Transverse colon (tissue), 4 donors: ENCODE measurements around the gene HSPG2.
"Not testable (repeated sequence)": the region's sequence is repeated elsewhere in the genome, so short reads cannot be mapped to it uniquely, and the experiment has no call there.

ENCODE experiments used
- POLR2A ChIP-seq: fragments of 450-650 bp; IDR thresholded peaks from one replicate; pipeline ENCODE4 v1.6.1; 2016; ENCODE audit warnings: antibody characterized with exemption, mild to moderate bottlenecking, moderate library complexity
- POLR2AphosphoS5 ChIP-seq, 3 donors: sonication (generic); formaldehyde crosslinking; IDR thresholded peaks; one replicate each; pipeline ENCODE4 v1.6.1; 2016; ENCODE audit warnings: antibody characterized with exemption in 3 of 3
- TF ChIP-seq, protein P1 (sequence below), 5 experiments: fragments of 200-600 bp in 3 of 5; fragments of 450-650 bp in 2 of 5; sonication (generic) in 3 of 5; IDR thresholded peaks; 1 replicate in 2 of 5; 2 replicates in 3 of 5; pipeline ENCODE4 v1.5.1; 2016 to 2017; ENCODE audit warnings: antibody characterized with exemption in 5 of 5, inconsistent platforms in 3 of 5, mild to moderate bottlenecking in 2 of 5, moderate library complexity in 1 of 5

DNA sequence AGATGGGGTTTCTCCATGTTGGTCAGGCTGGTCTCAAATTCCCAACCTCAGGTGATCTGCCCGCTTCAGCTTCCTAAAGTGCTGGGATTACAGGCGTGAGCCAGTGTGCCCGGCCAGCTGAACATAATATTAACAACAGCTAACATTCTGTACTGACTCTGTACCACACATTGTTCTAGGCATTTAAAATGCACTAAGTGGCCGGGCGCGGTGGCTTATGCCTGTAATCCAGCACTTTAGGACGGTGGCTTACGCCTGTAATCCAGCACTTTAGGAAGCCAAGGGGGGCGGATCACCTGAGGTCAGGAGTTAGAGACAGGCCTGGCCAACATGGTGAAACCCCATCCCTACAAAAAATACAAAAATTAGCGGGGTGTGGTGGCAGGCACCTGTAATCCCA, 110.4 kb downstream of the HSPG2 start:
- TF ChIP-seq POLR2AphosphoS5 (IDR thresholded peaks at IDR 0.05); POLR2A: not testable (repeated sequence)
- TF ChIP-seq, protein P1, sequence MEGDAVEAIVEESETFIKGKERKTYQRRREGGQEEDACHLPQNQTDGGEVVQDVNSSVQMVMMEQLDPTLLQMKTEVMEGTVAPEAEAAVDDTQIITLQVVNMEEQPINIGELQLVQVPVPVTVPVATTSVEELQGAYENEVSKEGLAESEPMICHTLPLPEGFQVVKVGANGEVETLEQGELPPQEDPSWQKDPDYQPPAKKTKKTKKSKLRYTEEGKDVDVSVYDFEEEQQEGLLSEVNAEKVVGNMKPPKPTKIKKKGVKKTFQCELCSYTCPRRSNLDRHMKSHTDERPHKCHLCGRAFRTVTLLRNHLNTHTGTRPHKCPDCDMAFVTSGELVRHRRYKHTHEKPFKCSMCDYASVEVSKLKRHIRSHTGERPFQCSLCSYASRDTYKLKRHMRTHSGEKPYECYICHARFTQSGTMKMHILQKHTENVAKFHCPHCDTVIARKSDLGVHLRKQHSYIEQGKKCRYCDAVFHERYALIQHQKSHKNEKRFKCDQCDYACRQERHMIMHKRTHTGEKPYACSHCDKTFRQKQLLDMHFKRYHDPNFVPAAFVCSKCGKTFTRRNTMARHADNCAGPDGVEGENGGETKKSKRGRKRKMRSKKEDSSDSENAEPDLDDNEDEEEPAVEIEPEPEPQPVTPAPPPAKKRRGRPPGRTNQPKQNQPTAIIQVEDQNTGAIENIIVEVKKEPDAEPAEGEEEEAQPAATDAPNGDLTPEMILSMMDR (IDR thresholded peaks at IDR 0.05) = not testable (repeated sequence)
